Measurements from ENCODE around the gene VGLL3.

Gene VGLL3

GRCh38 chr3:87001473-87002098 is 10.6 kb upstream of the VGLL3 start:
- H3K27me3 ChIP-seq: no peaks in the 10 kb centered on the region
- H3K27ac ChIP-seq: no peak overlapping the region
- H3K36me3 ChIP-seq: no peaks in the 10 kb centered on the region
- no peak for TF ChIP-seq CTCF (IDR thresholded peaks at IDR 0.05)
- no peak overlapping the region for H3K4me3 ChIP-seq (ENCODE audit: low read depth in 1 of 2, low read length in 1 of 2)
- H3K9me3 ChIP-seq: no peaks in the 10 kb centered on the region
- H3K4me1 ChIP-seq (ENCODE audit: control insufficient read depth in 1 of 2, insufficient read depth in 1 of 2, low read depth in 1 of 2, low read length in 1 of 2): no peaks in the 10 kb centered on the region

GRCh38 chr3:87000940-87001339 is 10.0 kb upstream of the VGLL3 start:
- no peak for TF ChIP-seq CTCF (IDR thresholded peaks at IDR 0.05)
- no peak overlapping the region for H3K4me3 ChIP-seq (ENCODE audit: low read depth in 1 of 2, low read length in 1 of 2)
- H3K27me3 ChIP-seq: no peaks in the 10 kb centered on the region
- no peaks in the 10 kb centered on the region for H3K9me3 ChIP-seq
- no peak overlapping the region for H3K27ac ChIP-seq
- no peaks in the 10 kb centered on the region for H3K36me3 ChIP-seq
- no peaks in the 10 kb centered on the region for H3K4me1 ChIP-seq (ENCODE audit: control insufficient read depth in 1 of 2, insufficient read depth in 1 of 2, low read depth in 1 of 2, low read length in 1 of 2)

- no peak for TF ChIP-seq CTCF (IDR thresholded peaks at IDR 0.05)
- H3K4me1 ChIP-seq (ENCODE audit: control insufficient read depth in 1 of 2, insufficient read depth in 1 of 2, low read depth in 1 of 2, low read length in 1 of 2): no peaks in the 10 kb centered on the region
- H3K27me3 ChIP-seq: peaks cover 15% of the 10 kb centered on the region
- H3K36me3 ChIP-seq: no peaks in the 10 kb centered on the region
- H3K9me3 ChIP-seq: no peaks in the 10 kb centered on the region
- no peak overlapping the region for H3K27ac ChIP-seq
- no peak overlapping the region for H3K4me3 ChIP-seq (ENCODE audit: low read depth in 1 of 2, low read length in 1 of 2)
Observed at GRCh38 chr3:86998569-86998968, 7.6 kb upstream of the VGLL3 start.

GRCh38 chr3:86996261-86996955 is 5.5 kb upstream of the VGLL3 start:
- Histone ChIP-seq H3K36me3 (no peaks in the 10 kb centered on the region), H3K4me1 (ENCODE audit: control insufficient read depth in 1 of 2, insufficient read depth in 1 of 2, low read depth in 1 of 2, low read length in 1 of 2) (peaks cover 0 to under 1% of the 10 kb centered on the region in 2 experiments), H3K27me3 (peaks cover 37% of the 10 kb centered on the region), H3K4me3 (ENCODE audit: low read depth in 1 of 2, low read length in 1 of 2) (no peak overlapping the region), H3K9me3 (no peaks in the 10 kb centered on the region), H3K27ac (no peak overlapping the region)
- TF ChIP-seq CTCF (IDR thresholded peaks at IDR 0.05): no peak

GRCh38 chr3:86995537-86995936 is 4.6 kb upstream of the VGLL3 start:
- no peaks in the 10 kb centered on the region for H3K9me3 ChIP-seq
- H3K27ac ChIP-seq: no peak overlapping the region
- TF ChIP-seq CTCF (IDR thresholded peaks at IDR 0.05): no peak
- peaks cover 45% of the 10 kb centered on the region for H3K27me3 ChIP-seq
- H3K4me1 ChIP-seq (ENCODE audit: control insufficient read depth in 1 of 2, insufficient read depth in 1 of 2, low read depth in 1 of 2, low read length in 1 of 2): peaks cover 0 to 7% of the 10 kb centered on the region in 2 experiments
- no peak overlapping the region for H3K4me3 ChIP-seq (ENCODE audit: low read depth in 1 of 2, low read length in 1 of 2)
- H3K36me3 ChIP-seq: no peaks in the 10 kb centered on the region
